NCI-H2227 treated with DMSO at 0.1 percent for 48 hours (cell line): Measurements from ENCODE around the gene PTBP3.
A peak's percentile ranks its signal among the peaks of the same experiment; 100 is the strongest.
"Not testable (repeated sequence)": the region's sequence is repeated elsewhere in the genome, so short reads cannot be mapped to it uniquely, and the experiment has no call there.

ENCODE experiments used
- DNase-seq: peaks from one replicate; lab custom pipeline; 2025; lab: John Stamatoyannopoulos, UW

PTBP3 gene

DNA sequence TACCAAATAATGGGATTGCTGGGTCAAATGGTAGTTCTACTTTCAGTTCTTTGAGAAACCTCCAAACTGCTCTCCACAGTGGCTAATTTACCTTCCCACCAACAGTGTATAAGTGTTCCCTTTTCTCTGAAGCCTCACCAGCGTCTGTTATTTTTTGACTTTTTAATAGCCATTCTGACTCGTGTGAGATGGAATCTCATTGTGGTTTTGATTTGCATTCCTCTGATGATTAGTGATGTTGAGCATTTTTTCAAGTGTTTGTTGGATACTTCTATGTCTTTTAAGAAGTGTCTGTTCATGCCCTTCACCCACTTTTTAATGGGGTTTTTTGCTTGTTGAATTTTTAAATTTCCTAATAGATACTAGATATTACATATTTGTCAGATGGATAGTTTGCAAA, 129.9 kb downstream of the PTBP3 start:
- DNase-seq = no peak

DNA sequence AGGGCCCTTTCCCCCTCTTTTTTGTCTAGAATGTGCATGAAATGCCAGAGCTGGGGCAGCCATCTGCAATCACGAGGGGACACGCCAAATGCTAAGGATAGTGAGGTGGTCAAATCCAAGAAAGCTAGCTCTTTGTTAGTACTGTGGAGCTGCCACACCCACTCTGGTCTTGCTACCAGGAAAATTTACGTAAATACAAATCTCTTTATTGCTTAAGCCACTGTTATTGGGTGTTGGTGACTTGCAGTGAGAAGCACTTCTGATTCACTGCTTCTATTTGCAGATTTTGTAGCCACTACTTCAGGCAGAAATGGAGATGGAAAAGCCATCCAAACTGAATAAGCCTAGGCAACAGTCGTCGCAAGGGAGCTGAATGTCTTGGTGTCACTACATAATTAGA, 132.7 kb downstream of the PTBP3 start:
- DNase-seq = no peak

DNA sequence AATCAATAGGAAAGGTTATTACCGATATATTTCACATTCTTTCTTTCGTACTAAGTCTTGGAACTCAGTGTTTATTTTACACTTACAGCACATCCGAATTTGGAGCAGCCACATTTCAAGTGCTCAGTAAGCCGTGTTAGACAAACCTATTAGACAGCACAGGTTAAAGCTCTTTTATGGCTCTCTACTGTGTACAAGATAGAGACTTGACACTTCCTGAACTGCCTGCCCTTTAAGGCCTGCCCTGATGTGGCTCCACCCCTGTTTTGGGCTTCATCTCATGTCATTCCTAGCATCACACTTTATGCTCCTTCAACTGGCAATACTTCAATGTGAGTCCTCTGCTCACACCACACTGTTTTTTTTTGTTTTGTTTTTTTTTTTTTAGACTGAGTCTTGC, 134.8 kb downstream of the PTBP3 start:
- no peak for DNase-seq

DNA sequence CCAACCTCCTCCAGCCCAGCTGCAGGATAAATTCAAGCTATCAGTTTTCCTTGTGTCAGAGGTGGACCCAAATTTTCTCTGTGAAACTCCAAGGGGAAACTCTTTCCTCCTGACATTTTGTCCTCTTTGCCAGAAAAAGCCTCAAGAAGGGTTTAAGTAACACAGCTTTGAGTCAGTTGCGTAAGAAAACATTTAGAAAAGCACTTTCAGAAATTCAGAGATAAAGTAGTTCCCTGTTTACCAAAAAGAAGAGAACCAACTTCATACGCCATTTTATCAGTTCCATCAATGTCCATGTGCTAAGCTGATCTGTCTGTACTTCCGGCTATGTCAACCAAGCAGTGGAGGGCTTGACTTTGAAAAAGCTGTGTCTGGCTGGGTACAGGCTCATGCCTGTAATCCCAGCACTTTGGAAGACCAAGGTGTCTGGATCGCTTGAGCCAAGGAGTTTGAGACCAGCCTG, 138.4 kb downstream of the PTBP3 start:
- no peak for DNase-seq

DNA sequence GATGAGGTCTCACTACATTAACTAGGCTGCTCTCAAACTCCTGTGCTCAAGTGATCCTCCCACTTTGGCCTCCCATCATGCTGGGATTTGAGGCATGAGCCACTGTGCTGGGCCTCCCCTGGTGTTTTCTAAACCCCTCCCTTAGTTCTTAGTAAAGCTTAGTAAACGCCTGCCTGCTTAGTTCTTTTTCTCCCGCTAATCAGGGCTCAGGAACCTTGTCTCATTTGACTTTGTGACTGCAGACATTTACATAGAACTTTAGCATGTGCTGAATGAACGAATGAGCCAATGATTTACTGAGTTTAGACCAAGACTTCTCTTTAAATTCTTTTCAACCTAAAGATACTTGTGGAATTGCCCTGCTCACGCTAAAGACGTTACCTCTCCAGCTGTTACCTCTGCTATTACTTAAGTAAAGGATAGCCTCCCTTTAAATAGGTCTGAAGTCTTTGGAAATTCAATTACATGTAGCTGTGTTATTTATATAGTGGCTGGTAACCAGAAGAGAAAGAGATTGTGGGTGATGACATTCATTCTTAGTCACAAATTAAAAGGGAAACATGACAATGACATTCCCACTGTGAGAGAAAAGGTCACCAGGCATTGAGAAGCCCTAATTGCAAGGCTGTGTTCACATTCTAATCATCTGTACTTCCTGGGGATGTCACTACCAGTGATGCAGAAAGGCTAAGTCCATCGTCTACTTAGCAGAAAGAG, 139.7 kb downstream of the PTBP3 start:
- peak; percentile 52 for DNase-seq

DNA sequence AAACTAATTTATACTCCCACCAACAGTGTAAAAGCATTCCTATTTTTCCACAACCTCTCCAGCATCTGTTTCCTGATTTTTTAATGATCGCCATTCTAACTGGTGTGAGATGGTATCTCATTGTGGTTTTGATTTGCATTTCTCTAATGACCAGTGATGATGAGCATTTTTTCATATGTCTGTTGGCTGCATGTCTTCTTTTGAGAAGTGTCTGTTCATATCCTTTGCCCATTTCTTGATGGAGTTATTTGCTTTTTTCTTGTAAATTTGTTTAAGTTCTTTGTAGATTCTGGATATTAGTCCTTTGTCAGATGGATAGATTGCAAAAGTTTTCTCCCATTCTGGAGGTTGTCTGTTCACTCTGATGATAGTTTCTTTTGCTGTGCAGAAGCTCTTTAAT, 143.1 kb downstream of the PTBP3 start:
- not testable (repeated sequence) for DNase-seq

DNA sequence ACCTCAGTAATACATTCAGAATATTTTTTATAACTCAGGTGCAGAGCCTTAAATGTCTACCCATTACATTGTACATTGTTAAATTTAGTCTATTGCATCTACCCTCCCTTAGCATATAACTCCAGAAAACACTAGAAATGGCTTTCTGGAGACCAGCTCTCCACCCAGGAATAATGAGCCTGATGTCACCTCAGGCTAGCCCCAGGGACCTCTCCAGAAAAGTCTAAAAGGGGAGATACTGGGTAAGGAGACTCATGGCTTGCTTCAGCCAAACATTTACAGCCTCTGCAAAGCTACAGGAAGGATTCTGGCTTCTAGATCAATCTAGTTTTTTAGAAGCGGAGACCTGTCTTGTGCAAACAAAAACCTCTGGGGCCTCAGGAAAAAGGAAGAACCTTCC, 144.5 kb downstream of the PTBP3 start:
- DNase-seq = no peak

DNA sequence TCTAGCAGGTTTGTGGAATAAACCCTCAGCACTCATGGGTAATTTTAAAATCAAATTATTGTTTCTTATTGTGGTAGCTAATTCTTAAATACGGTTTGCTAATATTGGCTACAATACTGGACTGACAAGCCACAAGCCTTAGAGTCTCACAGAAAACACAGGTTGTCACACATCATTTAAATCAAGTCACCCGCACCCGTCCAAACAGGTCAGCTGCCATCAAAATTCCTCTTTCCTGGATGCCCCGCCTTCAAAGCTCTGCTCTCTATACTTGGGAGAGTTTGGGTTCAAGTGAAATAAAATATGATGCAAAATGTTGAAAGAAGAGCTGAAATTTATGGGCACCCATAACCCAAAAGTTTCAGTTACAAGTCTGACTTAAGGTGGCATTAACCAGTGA, 146.0 kb downstream of the PTBP3 start:
- DNase-seq = no peak

DNA sequence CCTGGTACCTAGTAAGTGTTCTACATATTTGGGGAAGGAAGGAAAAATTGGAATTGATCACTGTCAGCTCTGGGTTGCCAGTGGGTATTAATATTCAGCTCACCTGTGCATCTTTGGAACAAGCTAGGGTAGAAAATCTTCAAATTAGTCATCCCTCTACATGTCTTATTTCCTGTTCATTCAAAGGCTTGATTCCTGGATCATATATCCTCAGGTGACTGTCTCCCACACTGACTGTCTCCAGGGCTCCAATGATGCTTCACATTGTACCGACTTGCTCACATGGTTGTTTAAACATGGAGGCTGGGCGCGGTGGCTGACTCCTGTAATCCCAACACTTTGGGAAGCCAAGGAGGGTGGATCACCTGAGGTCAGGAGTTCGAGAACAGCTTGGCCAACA, 146.7 kb downstream of the PTBP3 start:
- DNase-seq = no peak

DNA sequence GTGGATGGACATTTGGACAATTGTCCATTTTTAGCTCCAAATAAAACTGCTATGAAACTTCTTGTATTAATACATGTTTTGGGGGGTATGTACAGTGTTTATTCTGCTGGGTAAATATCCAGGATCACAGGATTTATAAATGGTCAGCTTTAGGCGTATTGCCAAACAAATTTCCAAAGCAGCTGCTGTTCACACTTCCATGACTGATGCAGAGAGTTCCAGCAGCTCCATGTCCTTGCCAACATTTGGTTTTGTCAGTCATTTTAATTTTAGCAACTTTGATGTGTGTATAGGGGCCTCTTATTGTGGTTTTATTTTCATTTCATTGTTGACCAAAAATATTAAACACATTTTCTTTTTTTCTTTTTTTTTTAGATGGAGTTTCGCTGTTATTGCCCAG, 148.5 kb downstream of the PTBP3 start:
- no peak for DNase-seq

DNA sequence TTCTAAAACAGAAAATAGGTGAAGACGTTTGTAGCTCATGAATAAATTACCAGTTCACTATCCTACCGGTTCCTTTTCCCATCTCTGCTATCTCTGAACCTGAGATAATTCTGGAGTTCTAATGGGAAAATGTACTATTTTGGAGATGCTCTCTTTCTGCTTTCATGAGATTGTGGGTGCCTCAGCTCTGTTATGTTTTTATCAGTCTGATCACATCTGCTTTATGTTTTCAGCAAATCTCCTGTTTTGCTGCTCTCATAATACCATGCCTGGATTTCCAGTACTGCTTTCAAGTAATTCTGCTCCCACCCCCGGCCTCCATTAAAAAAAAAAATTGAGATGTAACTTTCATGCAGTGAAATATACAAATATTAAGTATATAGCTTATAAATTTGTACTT, 149.2 kb downstream of the PTBP3 start:
- no peak for DNase-seq

DNA sequence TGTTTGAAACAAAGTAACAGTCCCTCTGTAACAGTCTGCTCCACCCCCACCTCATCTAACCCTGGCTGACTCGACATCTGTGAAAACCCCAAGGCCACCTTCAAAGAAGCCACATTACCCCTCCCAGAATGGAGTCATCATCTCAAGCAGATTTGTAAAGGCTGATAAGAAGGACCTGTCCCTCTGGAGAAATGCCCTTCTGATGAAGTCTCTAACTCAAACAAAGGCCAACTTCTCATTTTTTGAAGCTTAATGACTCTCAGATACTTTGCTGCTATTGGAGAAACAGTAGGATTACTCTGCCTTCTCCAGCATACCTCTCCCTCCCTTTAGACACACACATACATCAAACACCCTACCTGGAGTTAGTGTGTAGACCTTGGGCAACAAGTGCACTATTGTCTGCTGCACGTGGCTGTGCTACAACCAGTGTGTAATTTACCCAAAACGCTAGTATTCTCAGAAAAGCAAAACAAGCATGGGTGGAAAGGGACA, 153.0 kb downstream of the PTBP3 start:
- DNase-seq = no peak

DNA sequence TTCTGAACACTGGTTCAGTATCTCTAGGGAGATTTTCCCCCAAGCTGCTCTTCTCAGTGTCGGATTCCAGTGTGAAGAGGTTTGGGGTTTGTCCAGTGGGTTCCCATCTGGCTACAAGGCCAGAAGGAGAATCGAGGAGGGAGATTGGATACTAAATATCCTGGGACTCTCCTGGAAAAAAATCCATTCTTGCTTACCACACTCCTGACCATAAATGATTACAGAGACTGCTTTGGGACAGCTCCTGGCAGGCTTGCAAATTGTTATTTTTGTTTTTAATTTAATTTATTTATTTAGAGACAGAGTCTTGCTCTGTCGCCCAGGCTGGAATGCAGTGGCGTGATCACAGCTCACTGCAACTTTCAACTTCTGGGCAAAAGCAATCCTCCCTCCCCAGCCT, 153.6 kb downstream of the PTBP3 start:
- DNase-seq = no peak

DNA sequence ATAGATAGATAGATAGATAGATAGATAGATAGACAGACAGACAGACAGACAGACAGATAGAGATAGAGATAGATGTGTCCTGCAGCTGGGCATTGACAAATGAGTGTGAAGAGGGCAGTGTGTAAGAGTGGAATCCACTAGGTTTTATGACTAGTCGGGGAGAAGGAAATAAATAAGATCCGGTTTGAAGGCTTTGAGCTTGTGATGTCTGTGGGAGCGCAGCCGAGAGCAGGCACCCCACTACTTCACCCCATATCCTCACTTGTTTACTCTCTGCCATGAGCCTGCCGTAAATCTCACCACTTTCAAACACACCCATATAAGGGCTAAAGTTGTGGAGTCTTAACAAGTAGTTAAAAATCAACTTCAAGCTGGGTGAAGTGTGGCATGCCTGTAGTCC, 156.9 kb downstream of the PTBP3 start:
- DNase-seq = no peak

DNA sequence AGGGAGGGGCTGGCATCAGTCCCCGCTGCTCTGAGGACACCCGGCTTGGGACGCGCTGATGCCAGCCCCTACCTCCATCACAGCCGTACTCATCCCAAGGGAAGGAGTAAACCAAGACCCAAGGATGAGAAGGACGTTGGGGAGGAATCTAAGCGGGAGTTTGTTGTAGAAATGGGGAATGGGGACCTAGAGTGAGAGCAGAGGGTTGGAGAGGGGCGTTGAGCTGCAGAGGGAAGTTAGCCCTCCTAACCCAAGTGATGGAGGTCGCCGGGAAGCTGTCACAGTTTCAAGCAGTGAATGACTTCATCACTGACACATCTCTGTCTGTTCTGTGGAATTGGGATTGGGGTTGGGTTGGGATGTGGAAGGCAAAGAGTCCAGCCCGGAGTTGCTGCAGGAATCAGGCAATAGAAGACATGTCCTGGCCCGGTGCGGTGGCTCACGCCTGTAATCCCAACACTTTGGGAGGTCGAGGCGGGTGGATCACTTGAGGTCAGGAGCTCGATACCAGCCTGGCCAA, 157.6 kb downstream of the PTBP3 start:
- no peak for DNase-seq

DNA sequence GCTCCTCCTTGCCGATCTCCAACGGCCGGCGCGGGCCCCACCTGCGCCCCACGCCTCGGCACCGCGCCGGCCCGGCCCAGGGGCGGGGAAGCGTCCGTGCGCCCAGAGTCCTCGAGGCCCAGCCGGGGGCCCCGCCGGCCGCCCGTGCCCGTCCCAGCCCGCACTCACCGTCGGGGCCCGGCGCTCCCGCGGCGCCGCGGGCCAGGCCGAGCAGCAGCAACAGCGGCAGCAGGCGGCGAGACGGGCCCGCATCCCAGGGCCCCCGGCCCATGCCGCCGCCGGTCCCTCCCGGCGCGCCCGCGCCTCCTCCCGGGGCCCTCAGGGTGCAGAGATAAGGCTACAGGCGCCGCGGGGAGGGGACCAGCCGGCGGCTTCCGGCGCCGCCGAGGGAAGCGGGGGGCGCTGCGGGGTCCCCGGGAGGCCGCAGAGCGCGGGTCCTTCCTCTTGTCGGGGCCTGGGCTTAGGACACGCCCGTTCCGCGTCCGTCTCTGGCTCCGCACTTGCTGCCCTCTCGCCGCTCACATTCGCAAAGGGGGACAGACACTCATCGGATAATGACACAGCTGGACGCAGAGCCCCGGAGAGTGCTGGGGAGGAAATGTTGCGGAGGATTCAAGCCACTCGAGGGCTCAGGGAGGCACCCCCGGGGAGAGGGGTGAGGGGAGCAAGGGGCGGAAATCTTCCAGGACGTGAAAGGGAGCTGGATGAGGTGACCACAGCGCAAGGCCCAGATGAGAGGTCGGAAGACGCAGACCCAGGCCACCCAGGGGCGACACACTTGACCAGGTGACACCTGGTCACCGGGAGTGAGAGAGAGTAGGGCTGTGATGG, 158.2 kb downstream of the PTBP3 start, which contains the start of gene SUSD1:
SUSD1 (minus strand) TSS at position 333 of the 831 bp plus-strand sequence; CDS start at position 271, 62 bp downstream.
- no peak for DNase-seq

DNA sequence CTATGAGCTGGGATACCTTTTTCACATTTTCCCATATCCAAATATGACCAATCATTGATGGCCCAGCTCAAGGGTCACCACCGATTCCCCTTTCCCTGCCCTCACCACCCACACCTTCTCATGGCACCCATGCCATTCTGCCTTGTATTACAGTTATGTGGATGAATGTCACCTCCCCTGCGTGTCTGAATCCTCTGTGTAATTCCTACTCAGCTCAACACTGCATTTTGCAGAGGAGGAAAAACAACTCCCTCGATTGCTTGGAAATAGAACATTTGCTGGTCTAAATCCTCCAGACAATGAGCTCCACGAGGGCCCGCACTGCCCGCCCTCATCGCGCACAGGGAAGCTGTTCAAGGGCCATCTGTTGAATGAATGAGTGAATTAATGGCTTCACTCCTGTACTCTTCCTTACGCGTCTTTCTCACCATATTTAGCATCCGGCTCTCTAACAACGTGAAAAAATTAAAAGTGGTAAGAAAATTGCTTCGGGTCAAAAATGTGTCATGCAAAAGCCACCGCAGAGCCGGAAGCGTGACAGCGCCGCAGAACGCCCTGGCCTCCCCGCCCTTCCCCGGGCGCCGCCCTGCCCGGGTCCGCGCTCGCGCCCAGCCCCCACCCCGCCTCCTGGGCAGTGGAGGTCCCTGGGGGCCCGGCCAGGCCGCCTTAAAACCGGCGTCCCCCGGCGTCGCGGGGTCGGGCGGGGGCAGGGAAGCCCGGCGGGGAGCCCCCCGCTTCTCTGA, 159.0 kb downstream of the PTBP3 start:
- peak; percentile 10 for DNase-seq

DNA sequence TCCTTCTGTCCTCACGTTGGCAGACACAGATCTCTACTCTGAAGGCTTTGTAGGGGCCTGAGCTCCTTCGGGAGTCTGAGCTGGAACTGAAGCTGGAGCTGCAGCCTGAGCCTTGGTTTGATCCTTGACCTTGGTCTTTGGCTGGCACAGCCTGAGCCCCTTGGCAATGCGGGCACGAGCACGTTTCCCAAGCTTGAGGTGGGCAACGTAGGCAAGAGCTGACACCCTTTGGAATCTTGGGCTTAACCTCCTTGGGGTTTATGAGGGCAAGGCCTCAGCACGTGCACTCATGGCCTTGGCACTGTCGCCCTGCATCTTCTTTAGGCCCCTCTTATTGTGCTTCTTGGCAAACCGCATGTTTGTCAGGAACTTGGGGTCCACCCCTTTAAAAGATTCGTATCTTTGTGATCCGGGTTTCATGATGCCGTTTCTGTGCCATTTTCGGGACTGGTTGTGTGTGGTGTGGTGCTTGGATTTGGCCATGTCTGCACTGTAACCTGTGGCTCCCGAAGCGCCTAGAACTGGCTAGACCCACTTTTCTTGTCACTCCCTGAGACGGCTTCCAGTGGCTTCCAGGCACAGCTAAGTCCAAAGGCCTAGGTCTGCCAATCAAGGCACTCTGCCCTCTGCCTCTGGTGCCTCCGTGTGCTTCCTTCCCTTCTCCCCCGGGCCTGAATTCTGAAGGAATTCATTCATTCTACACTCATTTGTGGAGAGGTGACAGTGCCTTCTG, 159.8 kb downstream of the PTBP3 start:
- DNase-seq = no peak

DNA sequence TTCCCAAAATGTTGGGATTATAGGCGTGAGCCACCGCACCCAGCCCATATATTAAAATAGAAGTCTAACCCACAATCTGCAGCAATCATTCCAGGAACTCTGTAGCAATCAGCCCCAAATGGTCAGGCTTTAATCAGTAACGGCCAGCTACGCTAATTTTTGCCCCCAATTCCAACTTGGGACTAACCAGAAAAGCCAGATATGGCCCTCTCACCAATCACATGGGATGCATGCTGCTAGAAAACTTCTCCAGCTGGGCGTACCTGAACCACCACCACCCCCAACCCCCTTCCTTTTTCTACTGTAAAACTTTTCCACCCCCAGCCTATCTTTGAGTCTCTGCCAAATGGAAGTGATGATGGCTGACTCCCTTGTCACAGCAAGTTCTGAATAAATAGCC, 162.5 kb downstream of the PTBP3 start:
- DNase-seq = no peak

DNA sequence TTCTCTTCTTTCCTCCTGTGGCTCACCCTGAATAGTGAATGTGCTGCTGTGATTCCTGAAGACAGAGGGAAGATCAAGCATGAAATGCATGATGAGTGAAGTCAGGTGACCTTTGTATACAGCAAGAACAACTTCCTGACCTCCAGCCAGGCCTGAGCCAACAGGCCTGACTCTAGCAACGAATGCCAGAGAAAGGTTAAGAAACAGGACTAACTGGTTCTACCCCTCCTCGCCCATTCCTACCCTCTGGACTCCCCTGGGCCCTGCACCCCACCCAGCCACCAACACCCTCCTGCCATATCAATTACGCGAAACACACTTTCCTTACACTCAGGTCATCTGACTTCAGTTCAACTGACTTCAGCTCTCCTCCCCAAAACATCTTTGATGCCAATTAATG, 163.2 kb downstream of the PTBP3 start:
- DNase-seq = no peak

DNA sequence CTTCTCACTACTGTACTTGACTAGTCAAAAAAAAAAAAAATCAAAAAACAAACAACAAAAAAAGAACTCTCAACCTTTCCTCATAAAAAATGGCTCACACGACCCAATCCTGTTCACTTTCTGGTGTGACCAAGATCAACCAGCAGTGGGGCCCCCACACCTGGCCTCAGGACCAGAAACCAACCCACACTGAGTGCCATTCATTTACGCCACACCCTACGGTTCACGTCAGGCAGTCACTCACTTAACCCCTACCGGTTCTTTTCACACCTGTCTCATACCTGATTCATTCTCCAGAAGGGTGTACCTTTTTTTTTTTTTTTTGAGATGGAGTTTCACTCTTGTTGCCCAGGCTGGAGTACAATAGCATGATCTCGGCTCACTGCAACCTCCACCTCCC, 164.1 kb downstream of the PTBP3 start:
- no peak for DNase-seq

DNA sequence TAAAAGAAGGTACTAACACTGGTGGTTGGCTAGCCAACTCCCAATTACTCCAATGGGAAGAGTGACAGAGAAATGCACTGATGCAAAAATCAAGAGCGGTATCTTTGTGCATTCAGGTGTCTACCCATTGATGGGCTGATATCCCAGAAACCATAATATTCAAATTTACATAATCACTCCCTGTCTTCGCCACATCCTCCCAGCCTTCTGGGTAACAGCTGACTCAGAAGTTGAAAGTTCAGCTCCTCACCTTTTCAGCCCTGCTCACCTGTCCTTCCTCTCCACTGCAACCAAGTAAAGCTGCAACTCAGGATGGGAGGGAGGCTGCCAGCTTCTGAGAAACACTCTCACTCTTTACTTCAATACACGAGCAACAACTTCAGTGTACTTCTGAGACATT, 165.2 kb downstream of the PTBP3 start:
- no peak for DNase-seq
